Uterine smooth muscle cell (primary cell): ENCODE data around the gene METRNL. TPM values are rescaled to one million over a fixed set of nuclear protein-coding genes. Genes with fewer than 3 reads are reported as not detected.

ENCODE experiments used
- total RNA-seq: library from RNA; depleted of rRNA; stranded (reverse); fragments of >200 nt; gene quantifications from 2 replicates; pipeline ENCODE4 v1.2.3, GENCODE V29; 2014

Gene METRNL, protein sequence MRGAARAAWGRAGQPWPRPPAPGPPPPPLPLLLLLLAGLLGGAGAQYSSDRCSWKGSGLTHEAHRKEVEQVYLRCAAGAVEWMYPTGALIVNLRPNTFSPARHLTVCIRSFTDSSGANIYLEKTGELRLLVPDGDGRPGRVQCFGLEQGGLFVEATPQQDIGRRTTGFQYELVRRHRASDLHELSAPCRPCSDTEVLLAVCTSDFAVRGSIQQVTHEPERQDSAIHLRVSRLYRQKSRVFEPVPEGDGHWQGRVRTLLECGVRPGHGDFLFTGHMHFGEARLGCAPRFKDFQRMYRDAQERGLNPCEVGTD
- 71.2 and 137 TPM in 2 replicates for total RNA-seq

DNA sequence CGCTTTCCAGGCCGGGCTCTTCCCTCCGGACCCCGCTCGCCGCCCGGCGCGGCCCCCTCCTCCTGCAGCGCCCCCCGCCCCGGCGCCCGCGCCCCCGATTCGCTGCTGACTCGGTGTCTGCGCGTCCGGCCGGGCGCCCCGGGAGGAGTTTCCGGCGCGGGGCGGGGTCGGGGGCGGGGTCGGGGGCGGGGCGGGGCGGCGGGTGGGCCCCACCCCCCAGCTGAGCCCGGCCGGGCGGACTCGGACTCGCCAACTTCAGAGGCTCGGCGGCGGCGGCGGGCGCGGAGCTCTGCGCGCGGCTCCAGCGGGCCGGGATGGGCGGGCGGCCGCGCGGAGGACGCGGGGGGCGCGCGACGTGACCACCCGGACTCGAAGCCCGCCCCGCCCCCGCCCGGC lies at the start of gene METRNL:
Gene METRNL, plus strand, starts transcription at position 258 of the 396 bp plus-strand sequence. CDS start 207 bp downstream, outside the sequence.

Other genes starting within 250 kb of the METRNL start
- not detected in 2 replicates for gene ZNF750, start 239.6 kb upstream of the METRNL start, total RNA-seq